ENCODE results near the gene ITCH.

Gene ITCH

GRCh38 chr20:34461779-34462087 lies 98.7 kb downstream of the ITCH start:
- H3K9ac ChIP-seq (ENCODE audit: low read length), result no peak overlapping the region
- DNase-seq, result no peak
- no peak overlapping the region for H3K4ac ChIP-seq (ENCODE audit: low read depth, low read length)
- H3K9me3 ChIP-seq (ENCODE audit: insufficient read depth, low read depth, low read length), result no peaks in the 10 kb centered on the region
- H3K4me2 ChIP-seq (ENCODE audit: low read length), result no peak overlapping the region
- H4K12ac ChIP-seq (ENCODE audit: low read depth, low read length), result no peak overlapping the region
- no peak overlapping the region for H2BK12ac ChIP-seq (ENCODE audit: low read length)
- no peak overlapping the region for H4K91ac ChIP-seq (ENCODE audit: low read depth, low read length)
- no peak overlapping the region for H3K4me3 ChIP-seq (ENCODE audit: low read depth, low read length)
- no peaks in the 10 kb centered on the region for H3K27me3 ChIP-seq (ENCODE audit: insufficient read depth, low read length)
- H2BK5ac ChIP-seq (ENCODE audit: low read depth, low read length, poor library complexity), result no peak overlapping the region
- no peak overlapping the region for H2BK120ac ChIP-seq (ENCODE audit: insufficient read depth, low read length, poor library complexity)
- H2AK5ac ChIP-seq (ENCODE audit: low read length), result no peak overlapping the region
- WGBS (ENCODE audit: extremely low coverage, insufficient coverage, insufficient read length), result 100% methylated on average over 1 of the region's 2 CpGs
- H3K23ac ChIP-seq (ENCODE audit: low read length), result no peak overlapping the region
- H3K18ac ChIP-seq (ENCODE audit: low read length), result no peak overlapping the region
- peaks cover 20 to 27% of the 10 kb centered on the region in 2 experiments for H3K36me3 ChIP-seq (ENCODE audit: control insufficient read depth in 1 of 2, insufficient read depth in 2 of 2, low read length in 2 of 2)
- no peak overlapping the region for H2AFZ ChIP-seq (ENCODE audit: insufficient read depth, low read length, poor library complexity)
- H3K79me2 ChIP-seq (ENCODE audit: control insufficient read depth, insufficient read depth, low read length, poor library complexity), result no peaks in the 10 kb centered on the region
- no peak overlapping the region for H4K8ac ChIP-seq (ENCODE audit: low read depth, low read length)
- H3K27ac ChIP-seq (ENCODE audit: low read depth, low read length), result no peak overlapping the region
- H3K4me1 ChIP-seq (ENCODE audit: control insufficient read depth in 1 of 2, insufficient read depth in 2 of 2, low read length in 2 of 2), result no peaks in the 10 kb centered on the region
- H3K14ac ChIP-seq (ENCODE audit: low read length), result no peak overlapping the region
- H3K79me1 ChIP-seq (ENCODE audit: low read length), result no peaks in the 10 kb centered on the region

GRCh38 chr20:34468951-34469350 lies 105.9 kb downstream of the ITCH start:
- DNase-seq, result peak in 1 of 2 donors; percentile 21
- H3K4ac ChIP-seq (ENCODE audit: low read depth, low read length), result no peak overlapping the region
- no peak overlapping the region for H2BK12ac ChIP-seq (ENCODE audit: low read length)
- H4K91ac ChIP-seq (ENCODE audit: low read depth, low read length), result no peak overlapping the region
- H3K9ac ChIP-seq (ENCODE audit: low read length), result no peak overlapping the region
- H2BK120ac ChIP-seq (ENCODE audit: insufficient read depth, low read length, poor library complexity), result no peak overlapping the region
- no peak overlapping the region for H3K4me3 ChIP-seq (ENCODE audit: low read depth, low read length)
- H3K79me2 ChIP-seq (ENCODE audit: control insufficient read depth, insufficient read depth, low read length, poor library complexity), result no peaks in the 10 kb centered on the region
- no peak overlapping the region for H2AK5ac ChIP-seq (ENCODE audit: low read length)
- H3K9me3 ChIP-seq (ENCODE audit: insufficient read depth, low read depth, low read length), result no peaks in the 10 kb centered on the region
- H3K36me3 ChIP-seq (ENCODE audit: control insufficient read depth in 1 of 2, insufficient read depth in 2 of 2, low read length in 2 of 2), result peaks cover 9 to 14% of the 10 kb centered on the region in 2 experiments
- H3K4me1 ChIP-seq (ENCODE audit: control insufficient read depth in 1 of 2, insufficient read depth in 2 of 2, low read length in 2 of 2), result no peaks in the 10 kb centered on the region
- no peaks in the 10 kb centered on the region for H3K27me3 ChIP-seq (ENCODE audit: insufficient read depth, low read length)
- no peak overlapping the region for H3K23ac ChIP-seq (ENCODE audit: low read length)
- no peaks in the 10 kb centered on the region for H3K79me1 ChIP-seq (ENCODE audit: low read length)
- WGBS (ENCODE audit: extremely low coverage, insufficient coverage, insufficient read length), result no CpG with 5 or more reads among the region's 1 CpG
- H3K14ac ChIP-seq (ENCODE audit: low read length), result no peak overlapping the region
- H2BK5ac ChIP-seq (ENCODE audit: low read depth, low read length, poor library complexity), result no peak overlapping the region
- no peak overlapping the region for H3K27ac ChIP-seq (ENCODE audit: low read depth, low read length)
- no peak overlapping the region for H4K8ac ChIP-seq (ENCODE audit: low read depth, low read length)
- H2AFZ ChIP-seq (ENCODE audit: insufficient read depth, low read length, poor library complexity), result no peak overlapping the region
- no peak overlapping the region for H4K12ac ChIP-seq (ENCODE audit: low read depth, low read length)
- no peak overlapping the region for H3K4me2 ChIP-seq (ENCODE audit: low read length)
- no peak overlapping the region for H3K18ac ChIP-seq (ENCODE audit: low read length)

- no peak overlapping the region for H3K14ac ChIP-seq (ENCODE audit: low read length)
- H4K12ac ChIP-seq (ENCODE audit: low read depth, low read length), result no peak overlapping the region
- no peak overlapping the region for H3K4me3 ChIP-seq (ENCODE audit: low read depth, low read length)
- H2AK5ac ChIP-seq (ENCODE audit: low read length), result no peak overlapping the region
- H3K23ac ChIP-seq (ENCODE audit: low read length), result no peak overlapping the region
- no peak overlapping the region for H3K4me2 ChIP-seq (ENCODE audit: low read length)
- no peaks in the 10 kb centered on the region for H3K79me1 ChIP-seq (ENCODE audit: low read length)
- H2AFZ ChIP-seq (ENCODE audit: insufficient read depth, low read length, poor library complexity), result no peak overlapping the region
- H4K91ac ChIP-seq (ENCODE audit: low read depth, low read length), result no peak overlapping the region
- H3K9ac ChIP-seq (ENCODE audit: low read length), result no peak overlapping the region
- no peak for DNase-seq
- H3K27ac ChIP-seq (ENCODE audit: low read depth, low read length), result no peak overlapping the region
- H3K18ac ChIP-seq (ENCODE audit: low read length), result no peak overlapping the region
- no peaks in the 10 kb centered on the region for H3K9me3 ChIP-seq (ENCODE audit: insufficient read depth, low read depth, low read length)
- no CpG with 5 or more reads among the region's 6 CpGs for WGBS (ENCODE audit: extremely low coverage, insufficient coverage, insufficient read length)
- no peak overlapping the region for H3K4ac ChIP-seq (ENCODE audit: low read depth, low read length)
- no peak overlapping the region for H4K8ac ChIP-seq (ENCODE audit: low read depth, low read length)
- no peak overlapping the region for H2BK120ac ChIP-seq (ENCODE audit: insufficient read depth, low read length, poor library complexity)
- no peak overlapping the region for H2BK5ac ChIP-seq (ENCODE audit: low read depth, low read length, poor library complexity)
- no peaks in the 10 kb centered on the region for H3K4me1 ChIP-seq (ENCODE audit: control insufficient read depth in 1 of 2, insufficient read depth in 2 of 2, low read length in 2 of 2)
- H2BK12ac ChIP-seq (ENCODE audit: low read length), result no peak overlapping the region
- peaks cover 20 to 24% of the 10 kb centered on the region in 2 experiments for H3K36me3 ChIP-seq (ENCODE audit: control insufficient read depth in 1 of 2, insufficient read depth in 2 of 2, low read length in 2 of 2)
- no peaks in the 10 kb centered on the region for H3K27me3 ChIP-seq (ENCODE audit: insufficient read depth, low read length)
- H3K79me2 ChIP-seq (ENCODE audit: control insufficient read depth, insufficient read depth, low read length, poor library complexity), result no peaks in the 10 kb centered on the region
Measured at GRCh38 chr20:34472246-34472925, 109.3 kb downstream of the ITCH start.

GRCh38 chr20:34473262-34473883 lies 110.3 kb downstream of the ITCH start:
- peaks cover 20 to 24% of the 10 kb centered on the region in 2 experiments for H3K36me3 ChIP-seq (ENCODE audit: control insufficient read depth in 1 of 2, insufficient read depth in 2 of 2, low read length in 2 of 2)
- H3K23ac ChIP-seq (ENCODE audit: low read length), result no peak overlapping the region
- no peak overlapping the region for H2BK12ac ChIP-seq (ENCODE audit: low read length)
- no peaks in the 10 kb centered on the region for H3K79me2 ChIP-seq (ENCODE audit: control insufficient read depth, insufficient read depth, low read length, poor library complexity)
- no peak overlapping the region for H3K4ac ChIP-seq (ENCODE audit: low read depth, low read length)
- H3K27me3 ChIP-seq (ENCODE audit: insufficient read depth, low read length), result no peaks in the 10 kb centered on the region
- no peak overlapping the region for H3K9ac ChIP-seq (ENCODE audit: low read length)
- H3K79me1 ChIP-seq (ENCODE audit: low read length), result no peaks in the 10 kb centered on the region
- no peak overlapping the region for H3K14ac ChIP-seq (ENCODE audit: low read length)
- H4K8ac ChIP-seq (ENCODE audit: low read depth, low read length), result no peak overlapping the region
- peak in 1 of 2 donors; percentile 34 for DNase-seq
- H4K91ac ChIP-seq (ENCODE audit: low read depth, low read length), result no peak overlapping the region
- no CpG with 5 or more reads among the region's 5 CpGs for WGBS (ENCODE audit: extremely low coverage, insufficient coverage, insufficient read length)
- no peak overlapping the region for H2BK120ac ChIP-seq (ENCODE audit: insufficient read depth, low read length, poor library complexity)
- no peak overlapping the region for H2AK5ac ChIP-seq (ENCODE audit: low read length)
- H3K4me2 ChIP-seq (ENCODE audit: low read length), result no peak overlapping the region
- no peak overlapping the region for H4K12ac ChIP-seq (ENCODE audit: low read depth, low read length)
- no peak overlapping the region for H2BK5ac ChIP-seq (ENCODE audit: low read depth, low read length, poor library complexity)
- H3K9me3 ChIP-seq (ENCODE audit: insufficient read depth, low read depth, low read length), result no peaks in the 10 kb centered on the region
- no peak overlapping the region for H2AFZ ChIP-seq (ENCODE audit: insufficient read depth, low read length, poor library complexity)
- H3K18ac ChIP-seq (ENCODE audit: low read length), result no peak overlapping the region
- no peaks in the 10 kb centered on the region for H3K4me1 ChIP-seq (ENCODE audit: control insufficient read depth in 1 of 2, insufficient read depth in 2 of 2, low read length in 2 of 2)
- no peak overlapping the region for H3K27ac ChIP-seq (ENCODE audit: low read depth, low read length)
- no peak overlapping the region for H3K4me3 ChIP-seq (ENCODE audit: low read depth, low read length)
